NOMO-1 treated with DMSO at 0.1 percent for 48 hours (cell line): Measurements from ENCODE around the gene ING1.
A peak's percentile ranks its signal among the peaks of the same experiment; 100 is the strongest.
"Not testable (repeated sequence)": the region's sequence is repeated elsewhere in the genome, so short reads cannot be mapped to it uniquely, and the experiment has no call there.

Experiments used
- DNase-seq: peaks from one replicate; lab custom pipeline; 2025; ENCODE audit not compliant: unreplicated experiment; lab: John Stamatoyannopoulos, UW

ING1 gene, protein sequence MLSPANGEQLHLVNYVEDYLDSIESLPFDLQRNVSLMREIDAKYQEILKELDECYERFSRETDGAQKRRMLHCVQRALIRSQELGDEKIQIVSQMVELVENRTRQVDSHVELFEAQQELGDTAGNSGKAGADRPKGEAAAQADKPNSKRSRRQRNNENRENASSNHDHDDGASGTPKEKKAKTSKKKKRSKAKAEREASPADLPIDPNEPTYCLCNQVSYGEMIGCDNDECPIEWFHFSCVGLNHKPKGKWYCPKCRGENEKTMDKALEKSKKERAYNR

DNA sequence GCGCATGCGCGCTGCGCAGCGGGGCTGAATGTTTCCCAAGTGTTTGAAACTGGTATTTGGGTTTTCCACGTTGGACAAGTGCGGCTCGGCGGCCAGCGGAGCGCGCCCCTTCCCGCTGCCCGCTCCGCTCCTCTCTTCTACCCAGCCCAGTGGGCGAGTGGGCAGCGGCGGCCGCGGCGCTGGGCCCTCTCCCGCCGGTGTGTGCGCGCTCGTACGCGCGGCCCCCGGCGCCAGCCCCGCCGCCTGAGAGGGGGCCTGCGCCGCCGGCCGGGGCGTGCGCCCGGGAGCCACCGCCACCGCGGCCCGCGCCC is at the start of gene ING1:
Gene ING1, plus strand, starts transcription at position 59 of the 311 bp plus-strand sequence. CDS start 450 bp downstream, outside the sequence.
- DNase-seq = no peak

DNA sequence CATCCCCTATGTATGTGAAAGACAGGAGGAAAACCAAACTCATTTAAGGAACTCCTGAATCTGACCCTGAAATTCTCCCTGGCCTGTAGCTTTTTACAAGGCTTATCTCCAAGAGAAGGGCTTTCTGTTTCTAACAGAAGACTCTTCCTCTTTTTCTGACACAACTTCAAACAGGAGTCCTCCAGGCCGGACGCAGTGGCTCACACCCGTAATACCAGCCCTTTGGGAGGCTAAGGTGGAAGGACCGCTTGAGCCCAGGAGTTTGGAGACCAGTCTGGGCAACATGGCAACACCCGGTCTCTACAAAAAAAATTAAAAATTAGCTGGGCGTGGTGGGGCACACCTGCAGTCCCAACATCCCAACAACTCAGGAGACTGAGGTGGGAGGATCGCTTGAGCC is 49.5 kb upstream of the ING1 start:
- DNase-seq = no peak

DNA sequence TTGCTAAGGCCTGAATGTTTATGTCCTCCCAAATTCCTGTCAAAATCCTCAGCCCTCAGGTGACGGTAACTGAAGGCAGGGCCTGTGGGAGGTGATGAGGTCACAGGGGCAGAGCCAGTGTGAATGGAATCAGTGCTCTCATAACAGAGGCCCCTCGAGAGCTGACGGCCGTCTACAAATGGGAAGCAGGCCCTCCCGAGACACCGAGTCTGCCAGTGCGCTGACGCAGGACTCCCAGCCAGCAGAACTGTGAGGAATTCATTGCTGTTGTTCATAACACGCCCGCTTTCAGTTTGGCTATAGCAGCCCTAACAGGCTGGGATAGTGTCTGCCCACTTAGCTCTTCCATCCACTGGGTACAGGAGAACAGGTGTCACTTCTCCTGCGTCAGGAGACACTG is 48.8 kb upstream of the ING1 start:
- DNase-seq = no peak

DNA sequence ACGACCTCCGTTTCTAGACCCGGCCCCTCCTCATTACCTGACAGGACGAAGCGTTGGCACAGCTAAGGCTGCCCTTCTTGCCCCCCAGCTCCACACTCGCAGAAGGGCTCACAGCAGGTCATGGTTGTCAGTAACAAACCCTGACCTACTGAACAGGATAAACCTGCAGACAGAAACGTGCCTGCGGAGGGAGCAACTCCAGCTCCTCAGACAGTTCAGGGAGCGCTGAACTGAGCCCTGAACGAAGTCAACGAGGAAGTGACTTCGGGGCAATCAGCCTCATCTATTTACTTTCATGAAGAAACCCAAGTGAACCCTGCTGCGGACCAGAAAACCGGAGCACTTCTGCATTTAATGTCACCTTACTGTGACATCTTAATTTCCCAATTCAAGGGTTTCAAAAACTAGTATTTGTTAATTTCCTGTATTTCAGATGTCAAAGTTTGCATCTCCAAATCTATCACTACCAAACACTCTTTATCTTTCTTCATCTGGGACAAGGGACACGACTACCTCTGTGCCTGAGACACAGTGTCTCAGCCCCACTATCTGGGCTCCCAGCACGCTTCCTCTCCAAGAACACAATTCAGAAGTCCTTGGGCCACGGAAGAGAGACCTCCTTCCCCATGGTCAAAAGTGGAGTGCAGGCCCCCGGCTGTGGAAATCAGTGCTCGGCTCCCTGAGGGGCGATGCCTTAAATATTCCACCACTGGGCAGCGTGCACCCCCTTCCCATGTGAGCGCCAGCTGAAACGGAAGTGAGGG is 47.8 kb upstream of the ING1 start:
- DNase-seq = peak; percentile 93

DNA sequence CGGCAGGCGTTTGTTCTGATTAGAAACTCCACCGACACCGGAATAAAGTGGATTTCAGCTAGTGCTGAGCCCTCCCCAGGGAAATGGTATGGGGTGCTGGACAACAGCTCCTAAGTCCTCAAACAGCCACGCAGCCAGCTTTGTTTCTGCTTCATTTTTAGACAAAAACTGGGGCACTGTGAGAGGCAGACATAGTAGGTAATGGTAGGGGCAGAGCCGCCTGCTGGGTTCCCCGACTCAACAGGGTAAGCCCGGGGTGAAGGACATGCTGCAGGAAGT is 47.3 kb upstream of the ING1 start:
- DNase-seq = no peak

DNA sequence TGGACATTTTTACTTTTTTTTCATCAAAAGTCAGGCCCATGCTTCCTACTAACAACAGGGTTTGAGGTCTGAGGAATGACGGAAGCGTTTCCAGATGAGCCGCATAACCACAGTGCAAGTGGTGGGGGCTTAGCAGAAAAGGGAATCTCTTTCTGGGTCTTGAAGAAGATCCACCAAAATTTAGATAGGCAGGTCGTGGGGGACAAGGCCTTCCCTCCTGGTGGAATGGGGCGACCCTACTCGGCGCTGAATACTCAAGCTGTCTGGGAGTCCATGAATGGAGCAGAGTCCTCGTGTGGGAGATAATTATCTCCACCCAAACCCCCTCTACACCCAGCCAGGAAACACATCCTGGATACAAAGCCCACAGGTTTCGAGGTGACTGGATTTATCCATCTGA is 44.5 kb upstream of the ING1 start:
- DNase-seq = no peak

DNA sequence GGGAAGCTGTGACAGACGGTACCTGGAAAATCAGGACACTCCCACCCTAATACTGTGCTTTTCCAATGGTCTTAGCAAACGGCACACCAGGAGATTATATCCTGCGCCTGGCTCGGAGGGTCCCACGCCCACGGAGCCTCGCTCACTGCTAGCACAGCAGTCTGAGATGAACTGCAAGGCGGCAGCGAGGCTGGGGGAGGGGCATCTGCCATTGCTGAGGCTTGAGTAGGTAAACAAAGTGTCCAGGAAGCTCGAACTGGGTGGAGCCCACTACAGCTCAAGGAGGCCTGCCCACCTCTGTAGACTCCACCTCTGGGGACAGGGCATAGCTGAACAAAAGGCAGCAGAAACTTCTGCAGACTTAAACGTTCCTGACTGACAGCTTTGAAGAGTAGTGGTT is 43.7 kb upstream of the ING1 start:
- DNase-seq = not testable (repeated sequence)

DNA sequence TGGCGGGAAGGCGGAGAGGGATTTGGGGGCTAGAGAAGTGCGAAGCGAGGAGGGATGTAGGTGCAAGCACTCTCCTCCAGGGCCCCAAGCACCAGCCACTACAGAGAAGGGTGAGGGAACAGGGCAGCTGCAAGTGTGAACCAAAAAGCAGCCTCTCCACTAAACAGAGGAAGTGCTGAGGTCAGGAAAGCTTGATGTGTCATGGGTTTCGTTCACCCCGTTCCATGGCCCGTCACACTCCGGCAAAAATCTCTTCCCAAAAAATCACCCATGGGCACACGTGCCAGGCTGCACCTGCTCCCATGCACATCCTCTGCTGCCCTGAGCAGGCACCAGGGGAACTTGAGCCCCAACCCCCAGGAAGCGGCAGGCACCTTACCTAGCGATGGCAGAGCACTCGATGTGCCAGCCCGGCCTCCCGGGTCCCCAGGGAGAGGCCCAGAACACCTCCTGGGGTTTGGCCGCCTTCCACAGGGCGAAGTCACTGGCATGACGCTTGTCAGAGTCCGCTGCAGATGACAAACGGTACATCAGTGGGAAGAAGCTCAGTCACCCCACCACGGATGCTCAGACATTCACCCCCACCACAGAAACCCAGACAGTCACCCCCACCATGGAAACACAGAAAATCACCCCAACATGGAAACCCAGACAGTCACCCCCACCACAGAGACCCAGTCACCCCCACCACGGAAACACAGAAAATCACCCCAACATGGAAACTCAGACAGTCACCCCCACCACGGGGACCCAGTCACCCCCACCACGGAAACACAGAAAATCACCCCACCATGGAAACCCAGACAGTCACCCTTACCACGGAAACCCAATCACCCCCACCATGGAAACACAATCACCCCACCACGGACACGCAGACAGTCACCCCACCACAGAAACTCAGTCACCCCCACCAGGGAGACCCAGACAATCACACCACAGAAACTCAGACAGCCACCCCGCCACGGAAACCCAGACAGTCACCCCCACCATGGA is 36.6 kb upstream of the ING1 start:
- no peak for DNase-seq

DNA sequence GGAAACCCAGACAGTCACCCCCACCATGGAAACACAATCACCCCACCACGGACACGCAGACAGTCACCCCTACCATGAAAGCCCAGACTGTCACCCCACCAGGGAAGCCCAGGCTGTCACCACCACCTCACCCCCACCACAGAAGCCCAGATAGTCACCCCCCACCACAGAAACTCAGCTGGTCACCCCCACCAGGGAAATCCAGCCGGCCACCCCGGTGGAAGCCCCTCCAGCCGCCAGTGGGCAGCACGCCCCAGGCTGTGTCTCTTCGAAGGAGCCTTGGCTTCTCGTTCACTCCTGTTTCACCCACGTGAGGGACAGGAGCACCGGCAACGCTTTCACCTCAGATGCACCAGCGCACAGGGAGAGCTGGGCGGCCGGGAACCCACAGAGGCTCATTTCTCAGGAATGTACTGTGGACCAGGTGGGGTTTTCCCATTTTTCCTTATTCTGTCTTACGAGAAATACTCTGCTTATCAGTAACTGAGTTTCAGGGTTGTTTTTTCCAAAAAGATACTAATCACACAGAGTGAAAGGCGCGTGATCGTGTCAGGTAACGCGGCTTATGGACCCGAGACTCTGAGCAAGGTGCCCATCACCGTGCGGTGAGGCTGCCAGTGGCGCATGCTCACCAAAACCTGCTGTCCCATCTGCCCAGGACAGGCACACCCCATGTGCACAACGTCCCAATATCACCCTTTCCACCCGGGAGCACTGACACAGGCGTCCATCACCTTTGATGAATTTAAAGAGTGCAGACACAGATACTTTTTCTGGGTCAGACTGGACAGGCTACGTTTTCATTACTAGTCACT is 35.6 kb upstream of the ING1 start:
- DNase-seq = no peak

DNA sequence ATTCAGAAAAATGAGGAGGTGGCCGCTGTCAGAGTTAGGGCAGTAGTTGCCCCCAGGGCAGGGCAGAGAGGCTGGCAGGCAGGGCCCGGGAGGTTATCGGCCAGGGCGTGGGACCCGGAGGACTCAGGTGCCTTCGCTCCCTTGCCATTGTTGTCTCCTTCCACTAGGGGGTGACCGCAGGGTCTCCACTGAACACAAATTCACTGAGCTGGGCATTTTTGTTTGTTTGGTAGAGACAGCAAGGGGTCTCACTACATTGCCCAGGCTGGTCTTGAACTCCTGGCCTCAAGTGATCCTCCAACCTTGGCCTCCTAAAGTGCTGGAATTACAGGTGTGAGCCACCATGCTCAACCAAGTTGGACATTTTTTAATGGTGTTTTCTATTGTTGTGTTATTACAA is 32.6 kb upstream of the ING1 start:
- no peak for DNase-seq

DNA sequence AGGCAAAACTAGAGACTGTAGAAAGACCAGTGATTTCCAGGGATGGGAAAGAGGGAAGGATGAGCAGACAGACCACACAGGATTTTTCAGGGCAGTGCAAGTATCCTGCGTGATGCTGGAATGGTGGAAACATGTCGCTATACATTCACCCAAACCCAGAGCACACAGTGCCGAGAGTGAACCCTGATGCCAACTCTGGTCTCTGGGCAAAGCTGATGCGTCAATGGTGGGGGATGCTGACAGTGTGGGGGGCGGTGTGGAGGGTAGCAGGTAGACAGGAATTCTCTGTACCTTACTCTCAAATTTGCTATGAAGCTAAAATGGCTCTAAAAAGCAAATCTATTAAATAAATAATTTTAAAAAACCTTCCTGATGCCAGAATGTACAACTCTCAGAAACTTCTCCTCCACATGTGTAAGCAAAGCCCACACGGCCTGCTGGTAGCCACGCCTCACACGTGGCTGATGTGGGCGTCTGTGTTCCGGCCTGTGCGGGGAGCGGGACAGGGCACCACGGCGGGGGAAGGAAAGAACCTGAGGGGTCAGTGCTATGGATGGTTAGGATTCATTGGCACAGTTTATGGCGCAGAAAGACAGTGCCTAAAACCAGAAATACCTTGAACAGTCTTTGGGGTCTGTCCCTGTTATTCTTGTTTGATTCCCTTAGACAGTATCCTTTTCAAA is 31.5 kb upstream of the ING1 start:
- DNase-seq = no peak

DNA sequence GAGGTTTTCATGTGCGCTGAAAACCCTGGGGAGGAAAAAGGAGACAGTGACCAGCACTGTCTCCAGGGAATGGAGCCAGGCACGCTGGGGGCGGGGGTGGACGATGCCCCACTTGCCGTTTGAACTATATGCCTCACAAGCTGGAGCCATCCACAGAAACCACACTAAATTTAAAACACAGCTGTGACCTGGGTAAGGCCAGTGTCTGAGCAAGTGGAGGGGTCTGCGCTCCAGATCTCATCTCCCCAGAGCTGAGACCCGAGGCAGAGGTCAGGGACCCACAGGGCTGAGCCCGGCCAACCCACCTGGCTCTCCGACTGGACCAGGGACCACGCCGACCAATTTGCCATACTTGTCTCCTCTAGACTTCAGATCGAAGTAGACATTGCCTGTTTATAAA is 30.8 kb upstream of the ING1 start:
- DNase-seq = no peak

DNA sequence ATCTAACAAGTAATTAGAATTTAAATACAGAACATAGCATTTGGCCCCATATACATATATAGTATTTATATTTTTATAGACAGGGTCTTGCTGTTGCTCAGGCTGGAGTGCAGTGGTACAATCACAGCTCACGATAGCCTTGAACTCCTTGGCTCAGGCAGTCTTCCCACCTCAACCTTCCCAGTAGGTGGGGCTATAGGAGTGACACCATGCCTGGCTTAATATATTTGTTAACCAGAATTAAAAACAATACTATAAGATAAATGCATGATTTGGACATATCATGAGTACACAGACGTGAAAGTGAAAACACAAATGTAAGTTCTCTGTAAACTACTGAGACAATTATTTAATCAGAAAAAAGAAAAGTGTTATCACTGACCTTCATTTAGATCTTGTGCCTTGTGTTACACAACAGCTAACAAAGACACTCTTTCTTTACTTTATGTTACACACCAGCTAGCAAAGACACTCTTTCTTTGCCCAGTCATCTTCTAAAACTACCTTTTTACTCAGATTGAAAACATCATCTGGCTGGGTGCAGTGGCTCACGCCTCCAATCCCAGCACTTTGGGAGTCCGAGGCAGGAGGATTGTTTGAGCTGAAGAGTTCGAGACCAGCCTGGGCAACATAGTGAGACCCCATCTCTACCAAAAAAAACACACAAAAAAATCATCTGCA is 30.2 kb upstream of the ING1 start:
- no peak for DNase-seq

DNA sequence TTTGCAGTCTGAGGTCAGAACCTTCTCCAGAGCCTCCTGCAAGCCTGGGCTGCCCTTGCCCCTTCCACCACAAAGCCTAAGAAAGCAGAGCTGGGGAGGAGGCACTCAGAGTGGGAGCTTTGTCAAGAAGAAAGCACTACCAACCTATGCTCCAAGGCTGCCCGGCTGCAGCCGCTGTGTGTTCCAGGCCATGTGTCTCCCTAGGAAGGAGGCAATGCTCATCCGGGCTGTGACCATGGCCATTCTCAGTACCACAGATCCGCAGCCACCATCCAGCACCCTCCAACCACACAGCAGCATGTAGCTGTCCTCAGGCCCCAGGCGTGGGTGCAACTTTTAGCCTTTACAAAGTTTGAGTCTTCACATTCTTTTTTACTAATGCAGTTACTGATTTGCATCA is 29.6 kb upstream of the ING1 start:
- no peak for DNase-seq

DNA sequence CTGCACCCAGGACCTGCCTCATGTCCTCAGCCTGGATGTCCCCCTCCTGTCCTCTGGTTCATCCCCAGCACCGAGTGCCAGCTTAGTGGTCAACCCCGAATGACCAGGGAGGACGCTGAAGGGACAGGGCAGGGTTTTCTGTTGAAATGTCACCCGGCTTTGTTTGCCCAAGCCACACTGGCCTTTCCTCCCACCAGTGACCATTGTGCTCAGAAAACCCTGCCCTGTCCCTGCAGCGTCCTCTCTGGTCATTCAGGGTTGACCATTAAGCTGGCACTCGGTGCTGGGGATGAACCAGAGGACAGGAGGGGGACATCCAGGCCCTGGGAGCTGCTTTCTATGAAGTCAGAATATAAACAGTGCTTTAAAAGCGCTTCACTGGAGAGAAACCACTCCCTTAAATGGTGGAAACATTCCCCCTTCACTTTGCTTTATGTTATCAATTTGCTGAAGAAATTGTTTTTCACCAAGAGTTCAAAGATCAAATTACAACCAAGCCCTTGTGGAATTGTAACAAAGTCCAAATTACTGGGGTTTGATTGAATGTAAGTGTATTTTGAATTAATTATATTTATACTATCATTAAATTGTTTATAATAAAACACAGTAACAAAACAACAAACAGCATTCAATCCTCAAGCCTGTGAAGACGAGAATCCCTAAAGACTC is 29.0 kb upstream of the ING1 start:
- no peak for DNase-seq

DNA sequence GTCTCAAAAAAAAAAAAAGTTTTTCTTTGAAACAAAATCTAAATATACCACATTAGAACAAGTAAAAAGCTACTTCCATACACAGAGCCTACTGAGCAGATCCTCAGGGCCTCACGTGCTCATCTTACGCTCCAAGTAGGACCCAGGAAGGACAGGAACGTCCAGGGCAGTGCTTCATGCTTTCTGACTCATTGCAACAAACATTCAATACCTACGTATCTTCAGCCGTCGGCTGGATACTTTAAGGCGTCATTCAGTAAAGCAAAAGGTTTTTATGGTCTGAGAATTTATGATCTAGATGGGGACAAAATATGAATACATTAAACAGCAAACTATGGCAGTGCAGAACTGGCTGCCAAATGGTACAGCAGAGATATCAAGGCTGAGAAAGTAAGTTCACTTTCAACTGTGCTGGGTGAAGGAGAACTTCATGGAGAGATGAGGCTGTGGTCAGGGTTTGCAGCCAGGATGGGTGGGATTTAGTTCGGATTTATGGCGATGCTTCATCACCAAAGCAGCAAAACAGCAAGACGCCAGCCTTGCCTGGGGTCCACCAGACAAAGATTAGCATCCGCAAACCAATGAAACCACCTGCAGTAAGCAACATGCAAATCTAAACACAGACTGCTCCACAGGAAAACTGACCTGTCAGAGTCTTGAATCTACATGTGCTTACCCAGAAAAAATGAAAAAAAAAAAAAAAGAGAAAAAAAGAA is 28.0 kb upstream of the ING1 start:
- no peak for DNase-seq

DNA sequence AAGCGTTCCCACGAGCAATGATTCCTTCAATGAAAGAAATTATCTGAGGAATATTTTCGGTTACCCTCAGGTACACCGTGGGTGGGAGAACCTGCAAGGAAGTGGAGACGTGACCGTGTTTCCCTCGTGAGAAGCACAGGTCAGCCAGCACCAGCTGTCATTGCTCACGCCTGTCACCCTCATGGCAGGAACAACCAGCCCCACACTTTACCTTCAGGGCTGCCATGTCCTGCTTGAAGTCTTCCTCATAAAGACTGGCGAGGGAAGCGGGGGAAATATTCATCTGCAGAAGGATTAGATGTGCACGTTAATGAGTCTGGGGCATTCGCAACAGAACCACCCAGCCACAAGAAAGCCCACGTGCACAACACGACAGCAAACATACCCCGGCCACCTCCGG is 25.8 kb upstream of the ING1 start:
- no peak for DNase-seq

DNA sequence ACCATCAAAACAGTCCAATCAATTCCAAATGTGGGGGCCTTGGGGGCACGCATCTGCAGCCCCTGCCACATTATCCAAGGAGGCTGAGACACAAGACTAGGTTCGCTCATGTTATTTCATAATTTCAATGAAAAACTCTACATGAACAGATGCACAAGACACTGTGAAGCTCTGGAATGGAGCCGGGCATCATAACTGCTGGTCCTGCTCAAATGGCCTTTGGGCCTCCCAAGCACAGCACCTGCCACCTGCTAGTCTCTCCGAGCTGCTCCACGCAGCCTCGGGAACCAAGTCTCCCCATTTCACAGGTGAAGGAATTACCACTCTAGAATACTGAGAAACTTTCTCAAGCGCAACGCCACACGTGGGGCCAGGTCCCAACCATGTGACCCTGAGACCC is 24.5 kb upstream of the ING1 start:
- no peak for DNase-seq

DNA sequence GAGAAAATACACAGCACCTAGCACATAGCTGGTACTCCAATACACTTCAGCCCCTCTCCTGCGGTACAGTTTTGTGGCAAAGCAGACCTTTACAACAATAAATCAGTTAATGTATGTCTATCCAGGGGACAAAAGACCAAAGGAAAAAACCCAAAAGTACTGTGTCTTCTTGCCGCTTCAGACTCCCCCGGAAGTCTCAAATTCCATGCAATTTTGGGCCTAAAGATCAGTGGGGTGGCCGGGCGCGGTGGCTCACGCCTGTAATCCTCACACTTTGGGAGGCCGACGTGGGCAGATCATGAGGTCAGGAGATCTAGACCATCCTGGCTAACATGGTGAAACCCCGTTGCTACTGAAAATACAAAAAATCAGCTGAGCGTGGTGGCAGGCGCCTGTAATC is 23.8 kb upstream of the ING1 start:
- DNase-seq = no peak
